DOHH2 (cell line): ENCODE results near the gene SUCNR1.

ENCODE experiments used
- CTCF ChIP-seq: fragments of 200-600 bp; sonication (generic); IDR thresholded peaks from one replicate; pipeline ENCODE4 v1.5.1; 2014; ENCODE audit warnings: antibody characterized with exemption, mild to moderate bottlenecking, low read depth, low read length; ENCODE audit not compliant: poor library complexity, severe bottlenecking
- EZH2phosphoT487 ChIP-seq: fragments of 200-600 bp; sonication (generic); IDR thresholded peaks from 2 replicates; pipeline ENCODE4 v1.6.1; 2017; ENCODE audit warnings: borderline replicate concordance, mild to moderate bottlenecking, antibody characterized with exemption, low read length, moderate library complexity, mixed read lengths

GRCh38 chr3:151912028-151912427, 38.6 kb downstream of the SUCNR1 start:
- TF ChIP-seq CTCF (no peak), EZH2phosphoT487 (no peak)
